HUES48 (cell line): ENCODE data around the gene ARFGAP1.
"Not testable (repeated sequence)": the region's sequence is repeated elsewhere in the genome, so short reads cannot be mapped to it uniquely, and the experiment has no call there.

Source experiments
- H3K27ac ChIP-seq: one replicate; pipeline ENCODE4 v1.7.0; 2013; ENCODE audit warnings: low read depth, low read length, inconsistent platforms
- H3K27me3 ChIP-seq: 2 replicates; pipeline ENCODE4 v1.6.1; 2013; ENCODE audit warnings: mild to moderate bottlenecking, low read length; ENCODE audit not compliant: control insufficient read depth, insufficient read depth
- H3K36me3 ChIP-seq: 2 replicates; pipeline ENCODE4 v1.6.1; 2013; ENCODE audit warnings: low read length; ENCODE audit not compliant: control insufficient read depth, insufficient read depth
- H3K4me1 ChIP-seq: 2 replicates; pipeline ENCODE4 v1.6.1; 2013; ENCODE audit warnings: mild to moderate bottlenecking, low read length; ENCODE audit not compliant: control insufficient read depth, insufficient read depth
- H3K4me3 ChIP-seq: 2 replicates; pipeline ENCODE4 v1.5.1; 2013; ENCODE audit warnings: mild to moderate bottlenecking, low read depth, low read length
- H3K9ac ChIP-seq: 2 replicates; pipeline ENCODE4 v1.6.1; 2013; ENCODE audit warnings: mild to moderate bottlenecking, low read depth, low read length, moderate library complexity
- H3K9me3 ChIP-seq: 2 replicates; pipeline ENCODE4 v1.6.1; 2013; ENCODE audit warnings: low read length; ENCODE audit not compliant: control insufficient read depth, insufficient read depth

Gene ARFGAP1

GRCh38 chr20:63331741-63332400 lies 59.3 kb downstream of the ARFGAP1 start:
- Histone ChIP-seq H3K9ac (no peak overlapping the region), H3K27me3 (no peaks in the 10 kb centered on the region)

DNA sequence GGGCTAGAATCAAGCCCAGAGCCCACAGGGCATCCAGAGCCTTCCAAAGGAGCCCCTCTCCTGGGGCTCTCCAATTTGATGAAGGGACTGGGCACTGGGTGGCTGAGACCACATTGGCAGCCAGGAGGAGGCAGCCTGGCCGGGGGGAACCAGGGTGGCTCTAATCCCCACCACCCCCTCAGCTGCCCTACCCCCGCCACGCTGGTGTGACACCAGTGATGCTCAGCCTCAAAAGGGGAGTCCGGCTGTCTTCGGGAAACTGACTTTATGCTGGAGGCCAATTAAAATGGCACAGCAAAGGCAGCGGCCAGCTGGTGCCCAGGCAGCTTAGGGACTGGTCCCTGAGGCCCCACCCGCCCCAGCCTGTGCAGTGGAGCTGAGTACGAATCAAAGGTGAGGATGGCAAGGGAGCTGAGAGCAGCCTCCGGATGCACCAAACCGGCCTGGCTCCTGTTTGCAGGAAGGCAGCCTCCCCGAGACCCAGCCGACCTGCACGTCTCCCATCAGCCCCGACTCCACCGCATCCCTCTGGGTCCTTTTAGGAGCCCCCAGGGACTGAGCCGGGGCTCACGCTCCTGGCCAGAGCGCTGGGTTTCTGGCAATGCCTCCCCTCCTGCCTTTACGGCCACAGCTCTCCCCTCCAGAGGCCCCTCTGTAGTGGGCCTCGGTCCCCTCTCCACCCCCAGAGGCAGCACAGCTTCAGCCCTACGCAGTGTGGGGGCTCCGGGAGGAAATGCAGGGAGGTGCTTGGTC lies 60.1 kb downstream of the ARFGAP1 start:
- no peak overlapping the region for H3K9ac ChIP-seq
- H3K27ac ChIP-seq, result no peak overlapping the region
- no peaks in the 10 kb centered on the region for H3K27me3 ChIP-seq
- H3K9me3 ChIP-seq, result peaks cover 4% of the 10 kb centered on the region; the same call in 1 of the 2 replicates
- no peak overlapping the region for H3K4me3 ChIP-seq
- H3K4me1 ChIP-seq, result no peaks in the 10 kb centered on the region
- no peaks in the 10 kb centered on the region for H3K36me3 ChIP-seq

More at GRCh38 chr20:63331741-63332400, 59.3 kb downstream of the ARFGAP1 start:
- Histone ChIP-seq H3K9me3 (peaks cover 4% of the 10 kb centered on the region; the same call in 1 of the 2 replicates), H3K36me3 (no peaks in the 10 kb centered on the region), H3K27ac (no peak overlapping the region), H3K4me3 (no peak overlapping the region), H3K4me1 (no peaks in the 10 kb centered on the region)

GRCh38 chr20:63333241-63333836 lies 60.7 kb downstream of the ARFGAP1 start:
- Histone ChIP-seq H3K4me3 (no peak overlapping the region), H3K4me1 (no peaks in the 10 kb centered on the region), H3K9ac (no peak overlapping the region), H3K27ac (no peak overlapping the region), H3K36me3 (no peaks in the 10 kb centered on the region), H3K9me3 (peaks cover 4% of the 10 kb centered on the region; the same call in 1 of the 2 replicates), H3K27me3 (peaks cover 3% of the 10 kb centered on the region; the same call in 1 of the 2 replicates)

GRCh38 chr20:63334356-63334755 lies 61.7 kb downstream of the ARFGAP1 start:
- H3K9me3 ChIP-seq, result peaks cover 4% of the 10 kb centered on the region; the same call in 1 of the 2 replicates

DNA sequence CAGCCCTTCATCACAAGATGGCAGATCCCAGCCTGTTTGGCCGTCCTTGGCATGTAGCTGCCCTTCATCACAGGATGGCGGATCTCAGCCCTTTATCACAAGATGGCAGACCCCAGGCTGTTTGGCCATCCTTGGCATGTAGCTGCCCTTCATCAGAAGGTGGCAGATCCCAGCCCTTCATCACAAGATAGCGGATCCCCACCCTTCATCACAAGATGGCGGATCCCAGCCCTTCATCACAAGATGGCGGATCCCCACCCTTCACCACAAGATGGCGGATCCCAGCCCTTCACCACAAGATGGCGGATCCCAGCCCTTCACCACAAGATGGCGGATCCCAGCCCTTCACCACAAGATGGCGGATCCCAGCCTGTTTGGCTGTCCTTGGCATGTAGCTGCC lies 62.4 kb downstream of the ARFGAP1 start:
- H3K4me3 ChIP-seq, H3K27me3 ChIP-seq, H3K36me3 ChIP-seq, H3K9ac ChIP-seq, H3K4me1 ChIP-seq, H3K9me3 ChIP-seq, H3K27ac ChIP-seq: not testable (repeated sequence)

More at GRCh38 chr20:63334356-63334755, 61.7 kb downstream of the ARFGAP1 start:
- H3K27me3 ChIP-seq, result peaks cover 5% of the 10 kb centered on the region; the same call in 1 of the 2 replicates
- H3K4me3 ChIP-seq, result no peak overlapping the region
- H3K4me1 ChIP-seq, result no peaks in the 10 kb centered on the region
- no peak overlapping the region for H3K9ac ChIP-seq
- no peak overlapping the region for H3K27ac ChIP-seq
- no peaks in the 10 kb centered on the region for H3K36me3 ChIP-seq

GRCh38 chr20:63335711-63336110 lies 63.1 kb downstream of the ARFGAP1 start:
- Histone ChIP-seq H3K4me1 (no peaks in the 10 kb centered on the region), H3K4me3 (no peak overlapping the region), H3K9me3 (peaks cover 4% of the 10 kb centered on the region; the same call in 1 of the 2 replicates), H3K36me3 (no peaks in the 10 kb centered on the region), H3K27me3 (peaks cover 5% of the 10 kb centered on the region; the same call in 1 of the 2 replicates), H3K9ac (no peak overlapping the region), H3K27ac (no peak overlapping the region)

DNA sequence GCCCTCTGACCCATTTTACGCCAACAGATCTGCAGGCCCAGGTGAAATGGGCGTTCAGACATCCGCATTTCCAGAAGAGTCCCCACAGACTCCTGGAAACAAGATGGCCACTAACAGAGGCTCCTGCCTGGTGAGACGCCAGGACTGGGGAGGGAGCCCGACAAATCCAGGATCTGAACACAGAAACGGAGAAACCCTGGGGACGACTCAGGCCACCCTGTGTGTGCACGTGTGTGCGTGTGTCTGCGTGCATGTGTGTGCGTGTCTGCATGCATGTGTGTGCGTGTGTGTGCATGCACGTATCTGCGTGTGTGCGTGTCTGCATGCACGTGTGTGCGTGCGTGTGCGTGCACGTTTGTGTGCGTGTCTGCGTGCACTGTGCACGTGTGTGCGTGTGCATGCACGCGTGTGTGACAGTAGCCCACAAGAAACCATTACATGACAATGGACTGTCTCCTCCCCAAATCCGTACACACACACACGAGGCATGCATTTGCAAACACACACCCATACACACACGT lies 63.7 kb downstream of the ARFGAP1 start:
- Histone ChIP-seq H3K4me1 (no peaks in the 10 kb centered on the region), H3K27me3 (peaks cover 5% of the 10 kb centered on the region; the same call in 1 of the 2 replicates)

DNA sequence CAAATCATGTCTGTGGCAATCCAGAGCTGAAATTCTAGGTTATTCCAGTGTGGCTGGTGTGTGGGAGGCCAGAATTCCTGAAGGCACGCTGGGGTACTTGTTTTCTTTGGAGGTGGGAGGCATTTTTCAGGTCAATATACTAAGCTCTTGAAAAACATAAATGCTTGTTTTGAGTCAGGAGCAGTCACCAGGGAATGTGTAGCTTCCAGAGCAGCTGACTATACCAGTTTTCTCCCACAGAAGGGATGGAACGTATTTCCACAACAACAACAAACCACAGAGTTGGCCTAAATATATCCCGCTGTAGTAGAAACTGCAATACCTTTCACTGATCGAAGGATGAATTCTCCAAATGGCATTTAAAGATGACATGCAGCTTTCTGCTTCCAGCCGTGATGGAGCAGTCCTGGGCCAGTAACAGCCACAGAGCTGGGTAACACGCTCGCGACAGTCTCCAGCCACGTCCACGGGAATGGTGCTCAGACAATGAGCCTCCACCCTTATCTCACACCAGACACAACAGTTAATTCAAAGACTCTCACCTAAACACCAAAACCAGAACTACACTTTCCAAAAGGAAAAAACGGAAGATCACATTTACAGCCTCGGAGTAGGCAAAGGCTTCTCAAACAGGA lies 65.3 kb downstream of the ARFGAP1 start:
- H3K27me3 ChIP-seq, result peaks cover 5% of the 10 kb centered on the region; the same call in 1 of the 2 replicates
- H3K27ac ChIP-seq, result no peak overlapping the region

More for the DNA sequence above, 63.7 kb downstream of the ARFGAP1 start:
- H3K27ac ChIP-seq, result no peak overlapping the region
- no peaks in the 10 kb centered on the region for H3K36me3 ChIP-seq
- H3K9me3 ChIP-seq, result peaks cover 4% of the 10 kb centered on the region; the same call in 1 of the 2 replicates
- no peak overlapping the region for H3K4me3 ChIP-seq
- no peak overlapping the region for H3K9ac ChIP-seq

More for the DNA sequence above, 65.3 kb downstream of the ARFGAP1 start:
- Histone ChIP-seq H3K9ac (no peak overlapping the region), H3K36me3 (no peaks in the 10 kb centered on the region), H3K9me3 (no peaks in the 10 kb centered on the region), H3K4me3 (no peak overlapping the region), H3K4me1 (no peaks in the 10 kb centered on the region)
